HG03354 (cell line): ENCODE results near the gene KRT86.
A peak's percentile ranks its signal among the peaks of the same experiment; 100 is the strongest.
"Not testable (repeated sequence)": the region's sequence is repeated elsewhere in the genome, so short reads cannot be mapped to it uniquely, and the experiment has no call there.

Experiments used
- ATAC-seq: cut with Tn5 transposase; IDR thresholded peaks from one replicate; pipeline ENCODE4 v1.9.1; 2021; ENCODE audit warnings: mild to moderate bottlenecking; ENCODE audit not compliant: unreplicated experiment, poor library complexity, severe bottlenecking

KRT86 gene

DNA sequence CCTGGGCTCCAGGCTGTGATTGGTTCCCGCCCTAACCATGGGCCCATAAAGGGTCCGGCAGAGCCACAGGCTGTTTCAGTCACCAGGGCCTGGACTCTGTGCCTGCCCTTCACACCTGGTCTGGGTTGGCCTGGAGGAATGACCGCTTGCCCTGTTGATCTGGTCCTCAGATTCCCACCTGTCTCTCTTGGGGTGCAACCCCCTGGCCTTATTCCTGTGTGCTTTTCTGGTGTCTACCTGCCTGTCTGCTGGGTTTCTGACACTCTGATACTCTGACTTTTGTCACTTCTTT lies 49.7 kb downstream of the KRT86 start:
- ATAC-seq, result no peak

DNA sequence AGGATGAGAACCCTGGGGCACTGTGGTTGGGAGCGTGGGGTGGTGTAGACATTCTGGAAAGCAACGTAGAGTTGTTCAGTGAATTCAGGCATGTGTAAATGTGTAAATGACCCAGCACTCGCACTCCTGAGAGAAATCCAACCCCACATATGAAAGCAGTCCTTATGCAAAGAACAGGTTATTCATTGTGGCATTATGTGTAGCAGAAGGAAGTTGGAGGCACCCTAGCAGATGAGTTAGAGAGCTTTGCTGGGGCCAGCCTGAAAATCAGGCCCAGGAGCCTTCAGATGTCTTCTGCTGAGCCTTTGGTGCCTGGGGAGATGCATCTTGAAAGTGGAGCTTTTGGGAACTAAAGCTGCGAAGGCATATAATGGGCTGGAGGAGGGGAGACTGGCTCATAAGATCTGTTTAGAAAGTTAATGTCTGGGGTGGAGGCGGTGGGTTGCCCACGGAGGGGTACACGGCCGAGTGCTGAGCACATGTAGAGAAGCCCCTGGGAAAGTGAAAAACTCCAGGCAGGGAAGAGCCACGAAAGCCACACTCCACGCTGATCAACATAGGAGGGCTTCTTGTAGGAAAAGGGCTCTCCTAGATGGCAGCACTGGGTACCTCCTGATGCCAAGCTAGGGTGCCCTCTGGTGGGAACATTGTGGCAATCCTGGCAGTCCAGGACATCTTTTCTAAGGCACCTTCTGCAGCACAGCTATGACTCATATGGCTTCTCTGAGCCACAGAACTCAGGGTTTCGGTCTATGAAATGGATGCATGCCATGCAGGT lies 52.8 kb downstream of the KRT86 start:
- peak; percentile 91 for ATAC-seq

DNA sequence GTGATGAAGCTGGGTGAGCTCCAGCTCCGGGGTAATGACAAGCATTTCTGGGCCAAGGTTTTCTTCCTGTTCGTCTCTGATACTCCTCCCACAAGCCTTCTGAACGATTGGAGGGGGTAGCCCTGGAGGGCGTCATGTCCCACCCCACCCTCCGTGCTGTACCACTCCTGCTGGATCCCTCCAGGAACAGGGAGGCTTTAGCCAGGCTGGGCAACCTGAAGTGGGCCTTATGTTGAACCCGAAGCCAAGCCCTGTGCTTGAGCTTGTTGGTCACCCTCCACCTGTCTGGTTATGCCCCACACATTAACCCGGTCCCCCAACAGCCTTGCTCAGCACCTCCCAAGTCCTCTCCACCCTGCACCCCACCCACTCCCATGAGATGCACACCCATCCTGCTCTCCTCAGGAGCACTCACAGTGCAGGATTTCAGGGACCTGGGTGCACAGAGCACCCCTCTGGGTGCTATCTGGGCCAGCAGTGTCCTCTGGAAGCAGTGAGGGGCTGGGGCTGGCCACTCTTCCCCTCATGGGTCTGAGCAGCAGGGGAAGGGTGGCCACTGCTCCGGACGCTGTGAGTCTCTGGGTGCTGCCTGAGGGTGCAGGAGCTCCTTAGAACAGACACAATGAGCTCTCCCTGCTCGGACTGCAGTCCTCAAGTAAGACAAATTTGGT lies 53.5 kb downstream of the KRT86 start:
- no peak for ATAC-seq

DNA sequence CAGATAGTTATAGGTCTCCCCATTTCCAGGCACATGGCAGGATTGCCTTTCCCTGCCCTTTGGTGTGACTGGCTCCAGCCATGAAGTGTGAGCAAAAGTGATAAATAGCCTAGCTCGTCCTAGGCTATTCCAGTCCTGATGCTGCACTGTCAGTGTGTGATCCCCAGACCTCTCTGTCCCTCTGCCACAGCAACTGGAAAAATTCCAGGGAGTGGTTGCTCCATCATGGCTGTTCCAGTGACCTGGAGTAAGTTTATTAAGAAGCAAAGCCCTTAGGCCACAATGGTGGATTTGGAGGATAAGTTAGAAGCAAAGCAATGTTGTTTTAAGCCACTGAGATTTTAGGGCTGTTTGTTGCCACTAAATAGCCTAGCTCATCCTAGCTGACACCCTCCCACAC lies 56.6 kb downstream of the KRT86 start:
- no peak for ATAC-seq

DNA sequence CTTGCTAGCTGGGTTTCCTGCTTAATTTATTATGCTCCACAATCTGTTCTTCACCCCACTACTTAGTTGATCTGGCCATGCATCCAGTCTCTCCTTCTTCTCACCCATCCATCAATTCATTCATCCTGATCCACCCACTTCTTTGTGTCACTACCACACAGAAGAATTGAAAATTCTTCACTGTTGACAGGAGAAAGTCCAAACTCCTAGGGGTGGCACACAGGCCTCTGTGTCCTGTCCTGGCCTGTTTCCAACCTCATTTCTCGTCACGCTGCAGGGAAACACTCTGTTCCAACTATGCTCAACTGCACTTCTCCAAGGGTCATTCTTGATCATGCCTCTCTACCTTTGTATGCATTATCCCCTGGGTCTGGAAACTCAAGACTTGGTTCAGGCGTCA lies 57.4 kb downstream of the KRT86 start:
- ATAC-seq, result no peak

DNA sequence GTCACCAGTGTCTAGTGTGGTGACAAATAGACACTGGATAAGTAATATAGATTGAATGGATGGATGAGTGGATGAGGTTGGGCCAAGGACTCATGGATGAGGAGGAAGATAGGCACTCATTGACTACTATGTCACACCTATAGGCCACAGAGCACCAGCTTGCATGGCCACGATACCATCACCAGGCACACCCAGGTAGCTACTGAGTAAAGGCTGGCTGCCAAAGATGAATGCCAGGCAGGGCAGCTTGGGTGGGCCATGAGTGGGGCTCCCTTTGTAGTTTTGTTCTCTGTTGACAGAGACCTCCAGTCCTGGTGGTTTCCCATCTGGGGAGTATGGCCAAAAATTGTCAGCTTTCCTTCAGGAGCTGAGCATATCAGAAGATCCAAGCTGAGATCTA lies 57.9 kb downstream of the KRT86 start:
- no peak for ATAC-seq

DNA sequence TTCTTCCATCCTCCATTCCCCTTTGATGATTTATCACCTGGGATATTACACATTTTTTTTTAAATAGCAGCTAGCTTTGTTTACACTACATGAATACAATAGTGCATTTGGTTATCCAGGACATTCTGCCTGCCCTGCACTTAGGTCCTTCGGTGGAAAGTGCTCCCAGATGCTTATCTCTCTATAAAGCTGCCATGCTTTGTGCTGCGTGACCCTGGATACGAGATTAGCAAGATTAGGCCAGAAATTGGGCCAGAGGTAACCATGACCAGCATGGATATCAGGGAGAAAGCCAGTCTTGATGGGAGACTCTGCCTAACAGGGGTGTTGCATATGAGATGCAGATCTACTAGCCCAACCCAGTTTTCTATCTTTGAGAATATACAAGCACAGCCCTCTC lies 58.9 kb downstream of the KRT86 start:
- no peak for ATAC-seq

DNA sequence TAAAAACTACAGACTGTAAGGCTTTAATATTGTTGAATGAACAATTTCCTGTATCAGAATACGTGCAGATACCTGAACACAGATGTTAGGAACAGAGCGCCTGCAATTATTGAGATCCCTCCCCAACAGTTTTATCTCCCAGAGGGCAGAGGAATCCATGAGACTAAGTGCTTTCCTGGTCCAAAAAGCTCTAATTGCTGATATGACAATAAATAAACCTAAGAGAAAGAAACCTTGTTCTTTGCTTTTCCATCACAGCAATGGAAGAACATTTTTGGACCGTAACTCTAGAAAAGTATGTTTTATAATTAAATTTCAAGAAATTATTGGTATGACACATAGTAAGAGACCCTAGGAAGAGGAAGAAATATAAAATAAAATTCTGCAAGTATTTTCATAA lies 59.7 kb downstream of the KRT86 start:
- ATAC-seq, result no peak

DNA sequence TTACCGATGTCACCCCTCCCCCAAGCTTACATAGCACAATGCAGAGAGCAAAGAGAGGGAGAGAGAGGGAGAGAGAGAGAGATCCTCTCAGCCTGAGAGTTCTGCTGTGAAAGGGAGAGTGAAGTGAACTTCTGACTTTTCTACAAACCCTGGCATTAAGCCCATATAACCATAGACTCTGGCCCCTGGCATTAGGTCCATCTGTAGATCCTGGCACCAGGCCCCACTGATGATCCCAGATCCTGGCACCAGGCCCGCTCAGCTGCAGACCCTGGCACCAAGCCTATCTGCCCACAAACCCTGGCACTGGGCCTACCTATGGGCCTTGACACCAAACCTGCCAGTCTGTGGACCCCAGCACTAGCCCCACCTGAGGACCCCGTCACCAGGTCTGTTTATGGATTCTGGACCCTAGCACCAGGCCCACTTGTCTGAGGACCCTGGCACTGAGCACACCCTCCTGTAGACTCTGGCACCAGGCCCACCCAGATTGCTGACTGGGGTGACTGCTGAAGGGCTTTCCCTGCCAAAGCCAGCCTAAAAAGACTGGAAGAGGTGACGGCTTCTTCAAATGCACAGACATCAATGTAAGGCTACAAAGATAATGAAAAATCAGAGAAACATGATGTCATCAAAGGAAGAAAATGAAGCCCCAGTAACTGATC lies 61.3 kb downstream of the KRT86 start:
- ATAC-seq, result no peak

DNA sequence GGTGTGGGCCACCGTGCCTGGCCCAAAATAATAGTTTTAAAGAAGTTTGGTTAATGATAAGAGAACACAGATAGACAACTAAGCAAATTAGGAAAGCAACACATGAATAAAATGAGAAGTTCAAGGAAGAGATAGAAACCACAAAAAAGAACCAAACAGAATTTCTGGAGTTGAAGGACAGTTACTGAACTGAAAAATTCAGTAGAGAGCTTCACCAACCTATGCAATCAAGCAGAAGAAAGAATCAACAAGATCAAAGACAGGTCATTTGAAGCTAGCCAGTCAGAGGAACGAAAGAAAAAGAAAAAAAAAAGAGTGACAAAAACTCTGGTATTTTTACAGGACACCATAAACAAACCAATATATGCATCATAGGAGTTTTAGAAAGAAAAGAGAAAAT lies 62.2 kb downstream of the KRT86 start:
- ATAC-seq, result no peak

DNA sequence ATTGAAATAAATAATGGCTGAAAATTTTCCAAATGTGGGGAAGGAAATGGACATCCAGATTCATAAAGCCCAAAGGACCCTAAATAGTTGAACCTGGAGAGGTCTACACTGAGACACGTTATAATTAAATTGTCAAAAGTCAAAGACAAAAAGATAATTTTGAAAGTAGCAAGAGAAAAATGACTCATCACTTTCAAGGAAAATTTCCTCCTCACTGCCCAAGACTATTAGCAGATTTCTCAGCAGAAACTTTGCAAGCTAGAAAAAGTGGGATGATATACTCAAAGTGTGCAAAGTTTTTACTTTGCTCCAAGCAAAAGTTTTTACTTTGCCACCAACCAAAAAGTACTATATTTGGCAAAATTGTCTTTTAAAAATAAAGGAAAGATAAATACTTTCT lies 62.6 kb downstream of the KRT86 start:
- ATAC-seq, result no peak

DNA sequence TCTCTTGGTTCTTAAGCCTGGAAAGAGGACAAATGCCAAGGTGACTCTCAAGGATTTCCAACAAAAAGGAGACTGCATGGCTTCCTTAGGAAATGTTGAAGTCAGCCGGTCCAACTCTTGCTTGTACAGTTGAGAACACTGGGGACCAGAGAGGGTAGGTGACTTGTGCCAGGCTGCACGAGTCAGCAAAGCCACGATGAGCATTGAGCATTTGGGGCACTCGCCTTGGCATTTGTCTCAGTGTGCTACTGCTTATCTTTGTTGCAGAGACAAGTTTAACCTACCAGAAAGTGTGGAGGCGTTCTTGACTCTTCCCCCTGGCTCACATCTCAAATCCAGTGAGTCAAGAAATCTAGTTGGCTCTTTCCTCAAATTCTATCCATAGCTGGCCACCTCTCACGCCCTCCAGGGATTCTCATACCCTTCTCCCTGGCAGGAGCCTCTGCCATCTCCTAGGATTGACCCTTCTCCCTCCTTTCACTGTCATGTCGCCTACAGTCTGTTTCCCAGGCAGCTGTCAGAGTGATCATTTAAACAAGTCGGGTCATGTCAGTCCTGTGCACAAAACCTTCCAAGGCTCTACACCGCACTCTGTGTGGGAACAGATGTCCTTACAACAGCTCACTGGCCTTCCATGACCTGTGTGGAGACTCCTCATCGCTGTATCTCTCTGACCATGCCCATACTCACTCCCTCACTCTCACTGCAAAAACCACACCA lies 64.0 kb downstream of the KRT86 start:
- no peak for ATAC-seq

DNA sequence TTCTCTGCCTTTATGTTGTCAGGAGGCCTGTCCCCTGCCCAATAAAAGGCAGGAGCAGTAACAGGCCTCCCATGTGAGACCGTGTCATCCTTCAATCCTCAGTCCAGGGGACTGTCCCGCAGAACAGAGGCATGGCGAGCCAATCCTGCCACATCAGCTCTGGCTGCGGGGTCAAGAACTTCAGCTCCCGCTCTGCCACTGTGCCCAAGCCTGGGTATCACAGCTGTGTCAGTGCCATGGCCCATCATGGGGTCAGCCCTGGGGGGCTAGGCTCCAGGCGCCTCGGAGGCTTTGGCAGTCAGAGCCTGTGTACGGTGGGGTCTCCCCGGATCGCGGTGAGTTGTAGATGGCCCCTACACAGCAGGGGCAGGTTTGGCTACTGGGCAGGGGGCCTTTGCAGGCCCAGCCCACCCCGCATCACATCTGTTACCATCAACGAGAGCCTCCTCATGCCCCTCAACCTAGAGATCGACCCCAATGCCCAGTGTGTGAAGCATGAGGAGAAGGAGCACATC lies 66.7 kb downstream of the KRT86 start:
- ATAC-seq, result no peak

DNA sequence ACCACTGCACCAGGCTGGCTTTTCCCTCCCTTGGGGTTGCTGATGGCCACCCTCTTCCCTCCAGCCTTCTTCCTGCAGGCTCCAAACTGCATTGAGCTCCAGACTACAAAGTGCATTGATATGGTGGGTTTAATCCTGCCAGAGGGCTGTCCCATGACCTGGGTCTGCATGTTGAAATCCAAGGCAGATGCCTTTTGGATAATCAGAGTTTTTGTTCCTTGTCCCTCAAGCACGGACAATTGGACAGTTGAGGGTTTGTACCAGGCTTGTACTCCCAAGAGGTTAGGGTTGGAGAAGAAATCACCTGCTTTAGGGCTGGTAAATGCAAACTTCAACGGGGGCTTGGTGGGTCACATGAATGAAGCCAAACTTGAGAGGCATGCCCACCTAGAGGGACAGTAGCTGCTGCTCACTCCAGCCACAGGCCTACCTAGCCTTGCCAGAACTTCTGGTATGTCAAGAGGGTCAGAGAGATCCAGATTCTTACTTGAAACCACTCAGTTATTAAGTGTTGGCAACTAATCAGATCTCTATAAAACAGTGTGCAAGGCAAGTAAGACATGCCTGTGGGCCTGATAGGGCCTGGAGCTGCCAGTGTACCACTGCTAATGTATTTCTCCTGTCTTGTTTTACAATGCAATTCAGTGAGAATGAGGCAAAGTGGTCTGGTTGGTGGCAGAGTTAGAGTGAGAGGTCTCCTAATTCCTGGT lies 68.5 kb downstream of the KRT86 start:
- ATAC-seq, result no peak

DNA sequence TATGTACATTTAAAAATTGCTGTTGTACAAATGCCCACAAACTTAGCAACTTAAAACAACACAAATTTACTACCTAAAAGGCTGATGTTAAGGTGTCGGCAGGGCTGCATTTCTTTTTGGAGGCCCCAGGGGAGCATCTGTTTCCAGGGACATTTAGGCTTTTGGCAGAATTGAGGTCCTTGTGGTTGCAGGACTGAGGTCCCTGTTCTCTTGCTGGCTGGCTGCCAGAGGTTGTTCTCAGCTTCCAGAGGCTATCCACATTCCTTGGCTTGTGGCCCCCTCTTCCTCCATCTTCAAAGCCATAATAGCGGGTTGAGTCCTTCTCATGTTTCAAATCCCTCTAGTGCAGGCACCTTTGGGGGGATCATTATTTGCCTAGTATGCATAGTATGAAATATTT lies 69.1 kb downstream of the KRT86 start:
- no peak for ATAC-seq

DNA sequence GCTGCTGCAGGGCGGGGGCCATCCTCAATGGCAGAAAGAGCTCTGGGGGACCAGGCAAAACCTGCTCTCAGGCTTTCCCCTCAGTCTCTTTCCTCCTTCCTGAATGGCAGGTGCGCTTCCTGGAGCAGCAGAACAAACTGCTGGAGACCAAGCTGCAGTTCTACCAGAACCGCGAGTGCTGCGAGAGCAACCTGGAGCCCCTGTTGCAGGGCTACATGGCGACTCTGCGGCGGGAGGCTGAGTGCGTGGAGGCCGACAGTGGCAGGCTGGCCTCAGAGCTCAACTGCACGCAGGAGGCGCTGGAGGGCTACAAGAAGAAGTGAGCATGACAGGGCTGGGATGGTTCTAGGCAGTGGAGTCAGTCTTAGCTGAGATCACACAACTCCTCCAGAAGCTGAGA lies 69.7 kb downstream of the KRT86 start:
- ATAC-seq, result no peak

DNA sequence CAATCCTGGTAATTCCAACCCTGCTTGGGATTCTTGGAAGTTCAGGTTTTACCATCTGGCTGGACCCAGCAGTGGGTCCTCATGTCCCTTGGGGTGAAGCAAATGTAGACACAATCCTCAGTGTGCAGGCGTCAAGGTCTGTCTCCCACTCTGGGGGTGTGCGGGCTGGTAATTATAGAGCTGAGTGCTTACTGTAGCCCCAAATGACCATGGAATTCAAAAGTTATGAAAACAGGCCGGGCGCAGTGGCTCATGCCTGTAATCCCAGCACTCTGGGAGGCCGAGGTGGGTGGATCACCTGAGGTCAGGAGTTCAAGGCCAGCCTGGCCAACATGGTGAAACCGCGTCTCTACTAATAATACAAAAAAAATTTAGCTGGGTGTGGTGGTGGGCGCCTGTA lies 70.6 kb downstream of the KRT86 start:
- ATAC-seq, result not testable (repeated sequence)

DNA sequence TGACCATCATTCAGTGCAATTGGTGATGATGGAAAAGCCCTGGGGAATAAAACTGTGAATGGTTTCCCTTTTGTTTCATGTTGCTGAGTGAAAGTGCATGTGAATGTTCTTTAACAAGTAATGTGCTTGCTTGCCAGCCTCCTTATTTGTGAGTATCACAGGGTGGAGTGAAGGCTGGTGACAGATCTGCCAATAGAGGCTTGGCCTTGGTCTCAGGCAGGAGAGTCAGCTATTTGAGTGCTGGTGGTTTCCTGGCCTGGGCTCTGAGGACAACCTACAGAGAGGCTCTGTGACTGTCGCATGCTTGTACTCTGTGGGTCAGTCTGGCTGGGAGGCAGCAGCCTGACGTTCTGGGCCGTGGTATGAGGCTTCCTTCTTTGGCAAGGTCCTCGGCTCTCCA lies 72.1 kb downstream of the KRT86 start:
- ATAC-seq, result no peak

DNA sequence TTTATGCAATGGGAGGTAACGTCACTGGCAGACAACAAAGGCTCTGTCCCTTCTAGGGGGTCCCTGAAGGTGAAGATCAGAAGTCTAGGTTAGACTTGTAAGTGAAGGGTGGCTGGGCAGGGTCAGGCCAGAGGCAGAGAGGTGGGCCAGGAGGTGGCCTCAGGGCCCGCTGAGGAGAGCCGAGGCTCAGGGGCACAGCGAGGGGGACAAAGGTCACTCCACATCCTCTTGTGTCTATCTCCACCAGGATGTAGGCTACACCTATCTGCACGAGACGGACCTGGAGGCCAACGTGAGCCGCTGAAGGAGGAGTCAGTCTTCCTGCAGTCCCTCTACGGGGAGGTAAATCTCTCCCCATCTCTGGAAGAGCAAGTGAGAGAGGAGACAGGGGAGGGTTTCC lies 72.6 kb downstream of the KRT86 start:
- no peak for ATAC-seq
